ENCODE data around the gene NRXN3.

Gene NRXN3

DNA sequence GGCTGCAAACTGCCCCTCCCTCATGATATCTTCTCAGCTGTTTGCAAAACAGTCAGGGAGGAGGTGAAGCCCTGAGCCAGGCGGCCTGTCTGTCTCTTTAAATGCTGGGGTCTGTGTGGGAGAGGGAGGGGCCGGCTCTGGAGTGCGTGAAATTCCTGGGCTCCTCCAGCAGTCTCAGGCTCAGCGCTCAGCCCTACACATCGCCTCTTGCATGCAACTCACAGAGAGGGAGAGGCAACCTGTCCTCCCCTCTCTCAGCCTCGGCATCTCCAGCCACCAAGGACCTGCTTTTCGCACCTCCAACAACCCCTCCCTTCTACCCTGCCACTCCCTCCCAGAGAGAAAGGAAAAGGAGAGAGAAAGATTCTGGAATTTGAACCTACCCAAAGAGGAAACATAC is at the start of gene NRXN3:
NRXN3 (plus strand) TSS at position 171 of the 400 bp plus-strand sequence. CDS start 72,721 bp downstream, outside the sequence.
- TF ChIP-seq, protein P1, sequence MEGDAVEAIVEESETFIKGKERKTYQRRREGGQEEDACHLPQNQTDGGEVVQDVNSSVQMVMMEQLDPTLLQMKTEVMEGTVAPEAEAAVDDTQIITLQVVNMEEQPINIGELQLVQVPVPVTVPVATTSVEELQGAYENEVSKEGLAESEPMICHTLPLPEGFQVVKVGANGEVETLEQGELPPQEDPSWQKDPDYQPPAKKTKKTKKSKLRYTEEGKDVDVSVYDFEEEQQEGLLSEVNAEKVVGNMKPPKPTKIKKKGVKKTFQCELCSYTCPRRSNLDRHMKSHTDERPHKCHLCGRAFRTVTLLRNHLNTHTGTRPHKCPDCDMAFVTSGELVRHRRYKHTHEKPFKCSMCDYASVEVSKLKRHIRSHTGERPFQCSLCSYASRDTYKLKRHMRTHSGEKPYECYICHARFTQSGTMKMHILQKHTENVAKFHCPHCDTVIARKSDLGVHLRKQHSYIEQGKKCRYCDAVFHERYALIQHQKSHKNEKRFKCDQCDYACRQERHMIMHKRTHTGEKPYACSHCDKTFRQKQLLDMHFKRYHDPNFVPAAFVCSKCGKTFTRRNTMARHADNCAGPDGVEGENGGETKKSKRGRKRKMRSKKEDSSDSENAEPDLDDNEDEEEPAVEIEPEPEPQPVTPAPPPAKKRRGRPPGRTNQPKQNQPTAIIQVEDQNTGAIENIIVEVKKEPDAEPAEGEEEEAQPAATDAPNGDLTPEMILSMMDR (IDR thresholded peaks at IDR 0.05; ENCODE audit: insufficient read depth, low read depth, low read length, missing control alignments), result no peak
- H3K4me3 ChIP-seq (ENCODE audit: low read depth, low read length), result no peak within 1 kb of the TSS
- no peak for DNase-seq (ENCODE audit: low read depth)

DNA sequence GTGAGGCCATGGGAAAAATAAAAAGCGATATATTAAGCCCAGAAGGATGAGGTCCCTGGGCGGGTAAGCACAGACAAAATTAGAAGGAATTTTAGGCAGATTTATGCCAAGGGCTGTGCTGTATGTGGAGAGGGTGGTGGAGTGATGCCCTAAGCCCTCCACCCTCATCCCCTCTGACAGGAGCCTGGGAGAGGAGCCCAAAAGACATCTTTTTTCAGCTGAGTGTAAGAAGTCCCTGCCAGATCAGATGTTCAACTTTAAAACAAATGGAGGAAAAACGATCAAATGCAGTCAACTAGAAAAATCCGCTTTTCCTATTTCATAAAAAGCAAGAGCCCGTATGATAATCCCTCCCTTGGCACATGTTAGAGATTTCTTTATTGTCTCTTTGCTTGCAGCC is 47.7 kb upstream of the NRXN3 start:
- no peak for DNase-seq (ENCODE audit: low read depth)
- H3K4me3 ChIP-seq (ENCODE audit: low read depth, low read length), result no peak overlapping the region
- TF ChIP-seq, protein P1 (IDR thresholded peaks at IDR 0.05; ENCODE audit: insufficient read depth, low read depth, low read length, missing control alignments), result no peak

DNA sequence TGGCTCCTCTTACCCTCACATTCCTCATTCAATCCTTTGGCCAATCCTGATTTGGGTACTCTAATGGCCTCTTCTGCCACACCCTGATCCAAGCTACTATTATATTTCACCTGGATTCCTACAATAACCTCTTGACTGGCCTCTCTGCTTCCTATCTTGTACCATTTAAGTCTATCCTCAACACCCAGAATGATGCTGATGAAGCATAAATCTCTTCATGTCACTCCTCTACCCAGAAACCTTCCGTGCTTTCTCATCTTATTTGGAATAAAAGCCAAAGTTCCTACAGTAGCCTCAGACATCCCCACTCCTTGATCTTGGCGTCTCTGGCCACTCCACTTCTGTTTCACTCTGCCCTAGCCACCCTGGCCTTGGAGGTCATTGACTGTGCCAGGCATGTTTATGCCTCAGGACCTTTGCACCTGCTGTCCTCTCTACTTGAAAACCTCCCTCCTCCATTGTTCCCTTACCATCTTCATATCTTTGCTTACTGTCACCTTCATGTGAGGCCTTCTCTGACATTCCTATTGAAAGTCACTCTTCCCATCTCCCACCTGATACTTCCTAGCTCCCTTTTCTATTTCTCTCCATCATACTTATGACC is 46.4 kb upstream of the NRXN3 start:
- TF ChIP-seq, protein P1 (IDR thresholded peaks at IDR 0.05; ENCODE audit: insufficient read depth, low read depth, low read length, missing control alignments), result no peak
- H3K4me3 ChIP-seq (ENCODE audit: low read depth, low read length), result no peak overlapping the region
- DNase-seq (ENCODE audit: low read depth), result no peak

DNA sequence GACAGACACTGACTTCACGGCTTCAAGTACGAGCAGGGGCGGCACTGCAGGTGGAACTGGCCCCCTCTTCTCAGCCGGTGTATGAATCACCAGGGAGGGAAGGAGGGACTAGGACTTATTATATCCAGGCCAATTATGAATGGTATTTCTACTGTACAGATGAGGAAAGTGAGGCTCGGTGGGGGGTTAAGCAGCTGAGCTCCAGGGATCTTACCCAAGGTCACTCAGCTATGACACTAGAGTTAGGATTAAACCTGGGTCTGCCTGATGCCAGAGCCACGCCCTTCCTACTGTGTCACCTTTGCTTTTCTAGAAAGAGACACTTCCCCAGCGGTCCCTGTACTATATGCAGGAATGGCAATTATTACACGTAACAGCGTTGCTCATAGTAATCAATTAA is 42.2 kb upstream of the NRXN3 start:
- no peak for DNase-seq (ENCODE audit: low read depth)
- TF ChIP-seq, protein P1 (IDR thresholded peaks at IDR 0.05; ENCODE audit: insufficient read depth, low read depth, low read length, missing control alignments), result no peak
- no peak overlapping the region for H3K4me3 ChIP-seq (ENCODE audit: low read depth, low read length)

DNA sequence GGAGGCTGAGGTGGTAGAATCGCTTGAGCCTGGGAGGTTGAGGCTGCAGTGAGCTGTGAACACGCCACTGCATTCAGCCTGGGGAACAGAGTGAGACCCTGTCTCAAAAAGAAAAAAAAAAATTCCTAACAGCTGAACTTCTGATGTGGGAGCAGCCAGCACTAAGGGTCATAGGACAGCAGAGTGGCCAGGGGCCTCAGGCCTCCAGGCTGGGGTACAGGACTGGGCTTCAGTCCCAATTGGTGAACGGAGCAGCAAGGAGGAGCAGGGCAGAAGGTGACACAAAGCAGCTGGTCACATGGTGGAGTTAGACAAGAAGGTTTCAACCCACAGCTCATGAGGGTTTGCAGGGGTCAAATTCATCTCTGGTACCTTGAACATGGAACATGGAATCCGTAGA is 40.8 kb upstream of the NRXN3 start:
- TF ChIP-seq, protein P1 (IDR thresholded peaks at IDR 0.05; ENCODE audit: insufficient read depth, low read depth, low read length, missing control alignments), result no peak
- DNase-seq (ENCODE audit: low read depth), result no peak
- no peak overlapping the region for H3K4me3 ChIP-seq (ENCODE audit: low read depth, low read length)

DNA sequence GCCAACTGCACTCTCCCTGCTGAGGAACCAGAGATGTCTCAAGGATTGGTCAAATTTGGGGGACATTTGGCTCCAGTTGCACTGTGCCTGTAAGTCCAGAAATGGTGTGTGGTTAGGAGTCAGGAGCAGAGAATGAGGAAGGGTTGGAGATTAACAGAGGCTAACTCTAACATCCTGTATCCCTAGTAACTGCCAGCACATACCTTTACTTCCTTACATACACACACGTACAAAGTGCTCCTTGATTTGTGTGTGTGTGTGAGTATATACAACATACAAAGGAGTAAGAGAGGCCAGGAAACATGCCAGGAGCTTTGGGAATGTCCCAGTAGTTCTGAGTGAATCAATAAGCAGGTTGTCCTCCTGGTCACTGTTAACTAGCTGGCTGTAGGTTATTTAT is 39.8 kb upstream of the NRXN3 start:
- DNase-seq (ENCODE audit: low read depth), result no peak
- no peak overlapping the region for H3K4me3 ChIP-seq (ENCODE audit: low read depth, low read length)
- TF ChIP-seq, protein P1 (IDR thresholded peaks at IDR 0.05; ENCODE audit: insufficient read depth, low read depth, low read length, missing control alignments), result no peak

DNA sequence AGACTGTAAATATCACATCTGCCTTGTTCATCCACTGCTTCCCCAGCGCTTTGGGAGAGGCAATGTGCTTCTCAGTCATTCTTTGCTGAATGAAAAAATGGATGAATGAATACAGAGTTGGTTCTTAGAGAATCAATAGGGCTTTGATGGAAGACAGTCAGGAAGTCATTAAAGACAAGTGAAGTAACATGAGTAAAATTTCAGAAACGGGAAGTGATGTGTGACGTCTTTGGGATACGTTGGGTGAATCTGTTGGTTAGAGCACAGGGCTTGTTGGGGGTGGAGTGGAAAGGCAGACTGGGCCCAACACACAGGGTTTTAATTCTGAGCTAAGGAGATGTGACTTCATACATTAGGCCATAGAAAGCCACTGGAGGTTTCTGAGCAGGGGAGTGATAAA is 39.0 kb upstream of the NRXN3 start:
- DNase-seq (ENCODE audit: low read depth), result no peak
- TF ChIP-seq, protein P1 (IDR thresholded peaks at IDR 0.05; ENCODE audit: insufficient read depth, low read depth, low read length, missing control alignments), result no peak
- no peak overlapping the region for H3K4me3 ChIP-seq (ENCODE audit: low read depth, low read length)
